Fibroblast of mammary gland (primary cell): Measurements from ENCODE around the gene BCL2L11.

Source experiments
- DNase-seq: peaks from one replicate; pipeline ENCODE4 v3.0.0-alpha.2; 2010; ENCODE audit warnings: low read depth
- H3K4me3 ChIP-seq: 2 replicates; pipeline ENCODE4 v1.5.1; 2011; ENCODE audit warnings: low read depth, mild to moderate bottlenecking, low read length, moderate library complexity; ENCODE audit not compliant: control insufficient read depth
- CTCF ChIP-seq: conservative IDR thresholded peaks from 2 replicates; pipeline ENCODE4 v1.5.1; 2011; ENCODE audit warnings: low read depth, low read length, inconsistent platforms; ENCODE audit not compliant: control insufficient read depth, insufficient read depth

BCL2L11 gene

DNA sequence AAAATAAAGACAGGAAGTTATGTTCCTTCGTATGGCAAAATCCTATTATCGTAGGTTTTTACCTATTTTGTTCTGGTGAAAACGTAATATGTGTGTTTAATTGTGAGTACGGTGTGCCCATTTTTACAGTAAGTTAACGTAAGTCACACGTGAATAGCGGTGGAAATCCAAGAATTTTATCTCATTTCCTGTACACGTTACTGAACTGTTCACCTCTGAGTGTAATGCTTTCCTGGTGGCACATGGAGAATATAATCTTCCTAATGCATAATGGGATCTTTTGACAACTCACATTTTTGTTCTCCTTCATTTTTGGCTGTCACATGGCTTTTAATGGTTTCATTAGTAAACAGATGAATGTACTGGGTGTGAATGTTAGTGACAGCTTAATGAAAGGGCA, 28.2 kb downstream of the BCL2L11 start:
- no peak overlapping the region for H3K4me3 ChIP-seq
- TF ChIP-seq CTCF = no peak
- DNase-seq = no peak

DNA sequence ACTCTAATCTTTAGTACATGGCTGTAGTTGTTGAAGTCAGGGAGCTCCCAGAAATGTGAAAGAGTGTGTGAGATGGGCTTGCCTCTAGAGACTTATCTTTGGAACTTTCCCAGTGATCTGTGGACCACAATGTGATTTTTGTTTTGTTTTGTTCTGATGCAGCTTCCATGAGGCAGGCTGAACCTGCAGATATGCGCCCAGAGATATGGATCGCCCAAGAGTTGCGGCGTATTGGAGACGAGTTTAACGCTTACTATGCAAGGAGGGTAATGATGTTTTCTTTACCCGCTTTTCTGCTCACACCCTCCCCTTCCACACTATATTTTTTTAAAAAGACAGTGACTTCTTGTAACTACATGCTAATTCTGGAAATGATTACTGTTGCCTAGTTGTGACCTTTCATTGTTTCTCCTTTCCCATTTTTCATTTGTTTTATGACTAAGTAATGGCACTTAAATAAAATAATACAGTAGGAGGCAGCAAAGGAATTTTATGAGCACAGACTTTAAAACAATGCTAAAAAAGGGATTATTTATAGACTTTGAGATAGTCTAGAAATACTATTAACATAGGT, 29.3 kb downstream of the BCL2L11 start:
- no peak for DNase-seq
- no peak overlapping the region for H3K4me3 ChIP-seq
- TF ChIP-seq CTCF = no peak

- H3K4me3 ChIP-seq = no peak overlapping the region
- no peak for DNase-seq
- TF ChIP-seq CTCF = no peak
Measured at GRCh38 chr2:111154758-111155157, 34.0 kb downstream of the BCL2L11 start.

- H3K4me3 ChIP-seq = no peak overlapping the region
- DNase-seq = no peak
- TF ChIP-seq CTCF = no peak
Measured at GRCh38 chr2:111155610-111156009, 34.9 kb downstream of the BCL2L11 start.

- H3K4me3 ChIP-seq = no peak overlapping the region
- DNase-seq = no peak
- no peak for TF ChIP-seq CTCF
Measured at GRCh38 chr2:111156529-111156928, 35.8 kb downstream of the BCL2L11 start.

DNA sequence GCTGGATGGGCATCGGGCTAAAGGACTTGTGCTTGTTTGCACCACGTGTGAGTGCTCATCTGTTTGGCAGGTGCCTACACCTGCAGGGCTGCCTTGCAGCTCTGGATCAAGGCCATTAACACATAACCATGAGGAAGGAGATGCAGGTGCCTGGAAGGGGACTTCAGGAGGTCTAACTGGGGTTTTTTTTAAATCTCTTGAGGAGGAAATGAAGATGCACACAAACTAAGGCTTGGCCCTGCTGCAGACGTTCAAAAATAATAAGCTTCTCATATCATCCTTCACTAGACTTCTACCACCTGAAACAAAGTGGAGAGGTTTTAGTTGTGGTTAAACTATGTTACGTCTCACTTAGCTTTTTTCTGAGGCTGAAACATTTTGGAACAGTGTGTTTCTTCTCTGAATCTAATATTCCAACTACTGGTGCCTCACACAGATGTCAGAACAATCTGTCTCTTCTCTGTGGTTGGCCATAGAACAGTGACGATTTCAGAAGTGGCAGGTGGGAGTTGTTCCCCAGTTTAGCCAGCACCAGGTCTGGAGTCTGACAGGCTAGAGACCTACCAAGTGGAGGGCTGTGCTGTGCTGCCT, 36.5 kb downstream of the BCL2L11 start:
- no peak for DNase-seq
- no peak overlapping the region for H3K4me3 ChIP-seq
- TF ChIP-seq CTCF = no peak
